OCI-LY7 (cell line): Measurements from ENCODE around the gene POC1A.

Source experiments
- CTCF ChIP-seq: fragments of 200-600 bp; sonication (generic); conservative IDR thresholded peaks from 2 replicates; pipeline ENCODE4 v1.5.1; 2014; ENCODE audit warnings: mild to moderate bottlenecking, antibody characterized with exemption, low read length, moderate library complexity, mixed read lengths
- EZH2phosphoT487 ChIP-seq: fragments of 200-600 bp; sonication (generic); IDR thresholded peaks from 2 replicates; pipeline ENCODE4 v1.6.1; 2018; ENCODE audit warnings: low read depth, borderline replicate concordance, mild to moderate bottlenecking, mixed run types, antibody characterized with exemption, low read length, moderate library complexity, mixed read lengths

GRCh38 chr3:52072471-52072870 is 81.8 kb downstream of the POC1A start:
- TF ChIP-seq CTCF = no peak
- no peak for TF ChIP-seq EZH2phosphoT487
